A204.1 (cell line): ENCODE data around the gene RPL36AL.
A peak's percentile ranks its signal among the peaks of the same experiment; 100 is the strongest.
"Not testable (repeated sequence)": the region's sequence is repeated elsewhere in the genome, so short reads cannot be mapped to it uniquely, and the experiment has no call there.

Experiments
- FAIRE-seq: peaks from 2 replicates; lab custom pipeline; 2012; peaks lifted over from hg19 to GRCh38; lab: Jason Lieb, UNC

The RPL36AL gene

GRCh38 chr14:49620182-49621113 lies at the start of gene RPL36AL, which contains the start of gene MGAT2:
Gene RPL36AL, minus strand, starts transcription at chr14:49620626. Its CDS starts 1,522 bp downstream, at chr14:49619104.
Gene MGAT2, plus strand, starts transcription at chr14:49620799. Its CDS starts 470 bp downstream, at chr14:49621269.
- FAIRE-seq, result peak; percentile 21

GRCh38 chr14:49659526-49660455 lies 39.4 kb upstream of the RPL36AL start:
- peak; percentile 48 for FAIRE-seq

- FAIRE-seq, result not testable (repeated sequence)
These were observed 37.1 kb upstream of the RPL36AL start for GRCh38 chr14:49657500-49657899.

GRCh38 chr14:49654511-49654910 lies 34.1 kb upstream of the RPL36AL start:
- peak; percentile 89 for FAIRE-seq

- FAIRE-seq, result peak; percentile 89
These were observed 33.1 kb upstream of the RPL36AL start for GRCh38 chr14:49653508-49653907.

GRCh38 chr14:49642163-49642562 lies 21.7 kb upstream of the RPL36AL start:
- no peak for FAIRE-seq

- FAIRE-seq, result no peak
These were observed 21.3 kb upstream of the RPL36AL start for GRCh38 chr14:49641697-49642129.

GRCh38 chr14:49640540-49641417 lies 20.4 kb upstream of the RPL36AL start:
- no peak for FAIRE-seq

GRCh38 chr14:49637534-49638078 lies 17.2 kb upstream of the RPL36AL start:
- no peak for FAIRE-seq

- no peak for FAIRE-seq
These were observed 16.4 kb upstream of the RPL36AL start for GRCh38 chr14:49636866-49637265.

- FAIRE-seq, result no peak
These were observed 14.3 kb upstream of the RPL36AL start, which contains the start of gene DNAAF2 for GRCh38 chr14:49634547-49635334. Gene DNAAF2, minus strand, starts transcription at chr14:49635244. Its CDS starts 95 bp downstream, at chr14:49635149.

GRCh38 chr14:49633640-49634546 lies 13.5 kb upstream of the RPL36AL start:
- FAIRE-seq, result no peak

- FAIRE-seq, result no peak
These were observed 3.8 kb upstream of the RPL36AL start for GRCh38 chr14:49623941-49624839.

- FAIRE-seq, result no peak
These were observed 3.0 kb upstream of the RPL36AL start for GRCh38 chr14:49623387-49623786.

- FAIRE-seq, result no peak
These were observed 1.7 kb upstream of the RPL36AL start for GRCh38 chr14:49622022-49622607.

GRCh38 chr14:49621114-49621881 lies 872 bp upstream of the RPL36AL start:
- FAIRE-seq, result no peak

GRCh38 chr14:49619730-49620129 lies 696 bp downstream of the RPL36AL start:
- no peak for FAIRE-seq
